GM23248 (cell line): Measurements from ENCODE around the gene HSP90B1. TPM values are rescaled to one million over a fixed set of nuclear protein-coding genes. Genes with fewer than 3 reads are reported as not detected.
A peak's percentile ranks its signal among the peaks of the same experiment; 100 is the strongest.

Experiments
- DNase-seq: peaks from one replicate; pipeline ENCODE4 v3.0.0-alpha.2; 2015
- H2AFZ ChIP-seq: fragments of 200-600 bp; sonication (generic); 2 replicates; pipeline ENCODE4 v1.6.1; 2016; ENCODE audit warnings: antibody characterized with exemption
- H3F3A ChIP-seq: fragments of 200-600 bp; sonication (generic); 2 replicates; pipeline ENCODE4 v1.6.1; 2016; ENCODE audit warnings: mild to moderate bottlenecking, antibody characterized with exemption, mixed run types; ENCODE audit not compliant: insufficient read depth
- H3K27ac ChIP-seq: fragments of 200-600 bp; sonication (generic); 2 replicates; pipeline ENCODE4 v1.5.1; 2016; ENCODE audit warnings: mild to moderate bottlenecking
- H3K27me3 ChIP-seq: fragments of 200-600 bp; sonication (generic); replicated peaks from 2 replicates; pipeline ENCODE4 v1.6.1; 2016; ENCODE audit warnings: mild to moderate bottlenecking; ENCODE audit not compliant: insufficient read depth
- H3K36me3 ChIP-seq: fragments of 200-600 bp; sonication (generic); 2 replicates; pipeline ENCODE4 v1.6.1; 2016; ENCODE audit warnings: low read depth, mild to moderate bottlenecking
- H3K4me1 ChIP-seq: fragments of 200-600 bp; sonication (generic); 2 replicates; pipeline ENCODE4 v1.6.1; 2016; ENCODE audit warnings: mild to moderate bottlenecking; ENCODE audit not compliant: insufficient read depth
- H3K4me2 ChIP-seq: fragments of 200-600 bp; sonication (generic); one replicate; pipeline ENCODE4 v1.6.1; 2016; ENCODE audit warnings: mild to moderate bottlenecking; ENCODE audit not compliant: unreplicated experiment
- H3K4me3 ChIP-seq: fragments of 200-600 bp; sonication (generic); 2 replicates; pipeline ENCODE4 v1.5.1; 2016; ENCODE audit warnings: mild to moderate bottlenecking
- H3K79me2 ChIP-seq: fragments of 200-600 bp; sonication (generic); 2 replicates; pipeline ENCODE4 v1.6.1; 2016; ENCODE audit warnings: mild to moderate bottlenecking; ENCODE audit not compliant: insufficient read depth
- H3K9ac ChIP-seq: fragments of 200-600 bp; sonication (generic); 2 replicates; pipeline ENCODE4 v1.6.1; 2016; ENCODE audit warnings: mild to moderate bottlenecking
- H3K9me2 ChIP-seq: fragments of 200-600 bp; sonication (generic); 2 replicates; pipeline ENCODE4 v1.6.1; 2016; ENCODE audit warnings: mixed run types, mild to moderate bottlenecking, moderate library complexity; ENCODE audit not compliant: insufficient read depth
- H3K9me3 ChIP-seq: fragments of 200-600 bp; sonication (generic); one replicate; pipeline ENCODE4 v1.6.1; 2017; ENCODE audit warnings: low read depth
- H4K20me1 ChIP-seq: fragments of 200-600 bp; sonication (generic); 2 replicates; pipeline ENCODE4 v1.6.0; 2016; ENCODE audit not compliant: insufficient read depth
- EZH2 ChIP-seq: fragments of 200-600 bp; sonication (generic); IDR thresholded peaks from 2 replicates; pipeline ENCODE4 v1.6.1; 2018; ENCODE audit warnings: antibody characterized with exemption, mild to moderate bottlenecking; ENCODE audit not compliant: insufficient read depth, poor library complexity, severe bottlenecking
- EZH2phosphoT487 ChIP-seq: fragments of 200-600 bp; sonication (generic); IDR thresholded peaks from 2 replicates; pipeline ENCODE4 v1.6.1; 2018; ENCODE audit warnings: antibody characterized with exemption, moderate library complexity, mild to moderate bottlenecking, low read depth; ENCODE audit not compliant: insufficient read depth
- WGBS, 2 experiments: methylation state at CpG; one replicate each; pipeline ENCODE4 v1.1.6; 2015 to 2017; ENCODE audit warnings: low lambda C conversion rate in 2 of 2, low coverage in 1 of 2; ENCODE audit errors: missing lambda C conversion rate in 2 of 2; 5-methylcytosine and 5-hydroxymethylcytosine counted together
- in situ Hi-C: fragments of 300-500 bp; cut with MboI; formaldehyde crosslinking; loops from 2 replicates; pipeline ENCODE4 v1.15.0; 2020
- polyA plus RNA-seq: library from polyadenylated mRNA; unstranded; fragments of >200 nt; fragmentation: Nextera tagmentation; extraction: Ambion mirVana; gene quantifications from 2 replicates; pipeline ENCODE4 v1.2.1, GENCODE V29; 2016
- total RNA-seq: library from RNA; depleted of rRNA; stranded (reverse); fragments of >200 nt; shearing (Covaris generic); gene quantifications from 2 replicates; pipeline ENCODE4 v1.2.3, GENCODE V29; 2014

Gene HSP90B1
- total and polyA plus RNA-seq, 2 experiments from 2014 or later, result 555 to 969 TPM

- H3K4me2 ChIP-seq, result no peak overlapping the region
- H3K4me3 ChIP-seq, result peak overlapping the region; percentile 85
- WGBS, 2 experiments, result 1% methylated on average over 18 of the region's 18 CpGs
- peaks cover 45% of the 10 kb centered on the region for H3K79me2 ChIP-seq
- H2AFZ ChIP-seq, result peak overlapping the region; percentile 98
- H4K20me1 ChIP-seq, result no peaks in the 10 kb centered on the region
- in situ Hi-C loops, result no loop called here
- no peak for DNase-seq
- H3K27ac ChIP-seq, result peak overlapping the region; percentile 92
- H3K4me1 ChIP-seq, result peaks cover 21% of the 10 kb centered on the region
- H3F3A ChIP-seq, result no peaks in the 10 kb centered on the region; the same call in 1 of the 2 replicates
- H3K9ac ChIP-seq, result peak overlapping the region; percentile 91
- TF ChIP-seq EZH2 (no peak), EZH2phosphoT487 (no peak)
- no peaks in the 10 kb centered on the region for H3K9me2 ChIP-seq
- H3K27me3 ChIP-seq, result no peaks in the 10 kb centered on the region
- H3K9me3 ChIP-seq, result no peaks in the 10 kb centered on the region
- peaks cover 24% of the 10 kb centered on the region for H3K36me3 ChIP-seq
Observed at GRCh38 chr12:103929784-103930033, 501 bp upstream of the HSP90B1 start.

- H3K4me2 ChIP-seq, result peak overlapping the region; percentile 93
- H3K27ac ChIP-seq, result peak overlapping the region; percentile 91
- H3K36me3 ChIP-seq, result peaks cover 37% of the 10 kb centered on the region
- no peaks in the 10 kb centered on the region for H3K9me2 ChIP-seq
- H3K4me3 ChIP-seq, result peak overlapping the region; percentile 94
- peak; percentile 68 for DNase-seq
- peaks cover 21% of the 10 kb centered on the region for H3K4me1 ChIP-seq
- H3K79me2 ChIP-seq, result peaks cover 59% of the 10 kb centered on the region
- H3F3A ChIP-seq, result 0 out of 2 replicates have a peak, but pooled peaks cover 4% of the 10 kb centered on the region
- in situ Hi-C loops, result no loop called here
- H3K27me3 ChIP-seq, result no peaks in the 10 kb centered on the region
- H2AFZ ChIP-seq, result peak overlapping the region; percentile 81
- peak overlapping the region; percentile 98 for H3K9ac ChIP-seq
- TF ChIP-seq EZH2phosphoT487 (no peak), EZH2 (no peak)
- H4K20me1 ChIP-seq, result no peaks in the 10 kb centered on the region
- no peaks in the 10 kb centered on the region for H3K9me3 ChIP-seq
- WGBS, 2 experiments, result 1 to 2% methylated on average over 31 to 37 of the region's 37 CpGs
Observed at GRCh38 chr12:103930787-103931735, 851 bp downstream of the HSP90B1 start.

- WGBS, 2 experiments, result 95 to 96% methylated on average over 2 of the region's 2 CpGs
- peak; percentile 14 for DNase-seq
- Histone ChIP-seq H4K20me1 (no peaks in the 10 kb centered on the region), H3K9me2 (no peaks in the 10 kb centered on the region), H3K9me3 (no peaks in the 10 kb centered on the region), H3K27ac (no peak overlapping the region), H3K4me2 (peak overlapping the region; percentile 93), H3K36me3 (peaks cover 56% of the 10 kb centered on the region), H3F3A (peaks cover 17% of the 10 kb centered on the region), H2AFZ (no peak overlapping the region), H3K9ac (peak overlapping the region; percentile 98; the same call in 1 of the 2 replicates), H3K4me3 (peak overlapping the region; percentile 94), H3K27me3 (no peaks in the 10 kb centered on the region), H3K4me1 (peaks cover 21% of the 10 kb centered on the region), H3K79me2 (peaks cover 80% of the 10 kb centered on the region)
- in situ Hi-C loops, result no loop called here
- TF ChIP-seq EZH2phosphoT487 (no peak), EZH2 (no peak)
Observed at GRCh38 chr12:103933237-103933636, 3.0 kb downstream of the HSP90B1 start.

GRCh38 chr12:103936679-103937078 lies 6.5 kb downstream of the HSP90B1 start:
- peaks cover 96% of the 10 kb centered on the region for H3K79me2 ChIP-seq
- H3K9me3 ChIP-seq, result no peaks in the 10 kb centered on the region
- no peak overlapping the region for H3K9ac ChIP-seq
- H3K9me2 ChIP-seq, result no peaks in the 10 kb centered on the region
- no peaks in the 10 kb centered on the region for H3K27me3 ChIP-seq
- peaks cover 91% of the 10 kb centered on the region for H3K36me3 ChIP-seq
- no peak overlapping the region for H3K4me2 ChIP-seq
- H2AFZ ChIP-seq, result no peak overlapping the region
- 98% methylated on average over 3 of the region's 3 CpGs for WGBS, 2 experiments
- no peaks in the 10 kb centered on the region for H4K20me1 ChIP-seq
- DNase-seq, result no peak
- TF ChIP-seq EZH2, result no peak
- no peak for TF ChIP-seq EZH2phosphoT487
- no peak overlapping the region for H3K4me3 ChIP-seq
- no peak overlapping the region for H3K27ac ChIP-seq
- H3K4me1 ChIP-seq, result peaks cover 14% of the 10 kb centered on the region
- in situ Hi-C loops, result no loop called here
- peaks cover 48% of the 10 kb centered on the region for H3F3A ChIP-seq
